ENCODE data around the gene METTL1. TPM values are rescaled to one million over a fixed set of nuclear protein-coding genes. Genes with fewer than 3 reads are reported as not detected.

Gene METTL1
- total RNA-seq (2022; extraction: Qiagen RNA extraction; ENCODE audit: low read depth) = 52.8 to 58.9 TPM (median 56.8 TPM) in 5 replicates

DNA sequence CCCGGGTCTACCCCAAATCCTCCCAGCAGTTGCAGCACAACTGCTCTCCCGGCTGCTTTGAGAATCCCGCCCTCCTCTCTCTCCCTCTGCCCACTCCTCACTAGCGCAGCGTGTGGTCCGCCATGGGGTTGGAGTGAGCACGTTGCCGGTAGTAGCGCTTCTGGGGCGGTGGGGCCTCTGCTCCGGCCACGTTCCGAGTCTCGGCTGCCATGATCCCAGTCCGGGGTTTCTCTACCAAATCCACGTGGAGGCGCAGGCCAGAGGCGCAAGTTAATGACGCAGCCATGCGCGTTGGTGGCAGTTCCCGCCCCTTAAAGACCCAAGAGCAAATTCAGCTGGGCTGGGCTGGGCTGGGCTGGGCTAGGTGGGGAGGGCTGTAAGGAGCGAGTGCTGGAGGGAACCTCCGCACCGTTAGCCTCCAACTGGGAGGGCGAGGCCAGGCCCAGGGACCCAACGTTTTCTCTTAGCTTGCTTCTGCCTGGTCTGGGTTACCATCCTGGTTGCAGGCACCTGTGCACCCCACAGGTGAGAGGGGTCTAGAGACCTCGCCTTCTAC is at the start of gene METTL1:
Gene METTL1, minus strand, starts transcription at position 233 of the 556 bp plus-strand sequence. Its CDS starts 22 bp downstream, at position 211.

DNA sequence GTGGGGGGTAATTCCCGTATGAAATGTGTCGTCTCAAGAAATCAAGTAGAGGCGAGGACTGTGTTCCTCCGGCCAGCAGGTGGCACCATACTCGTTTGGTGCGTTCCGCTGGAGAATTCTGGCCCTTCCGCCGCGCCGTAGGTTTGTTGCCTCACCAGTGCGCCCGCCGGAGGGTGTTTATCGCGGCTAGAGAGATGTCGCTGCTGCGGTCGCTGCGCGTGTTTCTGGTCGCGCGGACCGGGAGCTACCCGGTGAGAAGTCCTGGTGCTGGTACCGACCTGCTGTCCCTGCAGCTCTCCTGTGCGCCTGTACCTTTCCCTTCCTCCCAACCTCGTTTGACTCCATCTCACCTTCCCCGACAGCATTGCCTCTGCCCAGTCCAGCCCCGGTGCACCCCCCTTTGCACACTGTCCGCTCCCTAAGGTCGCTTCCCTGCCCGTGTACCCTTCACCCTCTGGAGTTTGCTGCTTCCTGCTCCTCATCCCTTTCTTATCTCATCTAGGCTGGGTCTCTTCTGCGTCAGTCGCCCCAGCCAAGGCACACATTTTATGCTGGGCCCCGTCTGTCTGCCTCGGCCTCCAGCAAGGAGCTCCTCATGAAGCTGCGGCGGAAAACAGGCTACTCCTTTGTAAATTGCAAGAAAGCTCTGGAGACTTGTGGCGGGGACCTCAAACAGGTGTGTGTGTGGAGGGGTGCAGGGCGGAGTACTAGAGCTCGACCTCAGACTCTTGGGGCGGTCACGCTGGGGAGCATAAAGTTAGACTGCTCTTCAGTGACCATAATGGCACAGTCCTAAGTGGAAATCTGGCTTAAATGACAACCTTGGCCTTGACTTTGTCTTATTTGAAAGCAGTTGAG is 10.9 kb upstream of the METTL1 start, which contains the start of gene TSFM:
Gene TSFM, plus strand, starts transcription at position 180 of the 858 bp plus-strand sequence. Its CDS starts 15 bp downstream, at position 195.

DNA sequence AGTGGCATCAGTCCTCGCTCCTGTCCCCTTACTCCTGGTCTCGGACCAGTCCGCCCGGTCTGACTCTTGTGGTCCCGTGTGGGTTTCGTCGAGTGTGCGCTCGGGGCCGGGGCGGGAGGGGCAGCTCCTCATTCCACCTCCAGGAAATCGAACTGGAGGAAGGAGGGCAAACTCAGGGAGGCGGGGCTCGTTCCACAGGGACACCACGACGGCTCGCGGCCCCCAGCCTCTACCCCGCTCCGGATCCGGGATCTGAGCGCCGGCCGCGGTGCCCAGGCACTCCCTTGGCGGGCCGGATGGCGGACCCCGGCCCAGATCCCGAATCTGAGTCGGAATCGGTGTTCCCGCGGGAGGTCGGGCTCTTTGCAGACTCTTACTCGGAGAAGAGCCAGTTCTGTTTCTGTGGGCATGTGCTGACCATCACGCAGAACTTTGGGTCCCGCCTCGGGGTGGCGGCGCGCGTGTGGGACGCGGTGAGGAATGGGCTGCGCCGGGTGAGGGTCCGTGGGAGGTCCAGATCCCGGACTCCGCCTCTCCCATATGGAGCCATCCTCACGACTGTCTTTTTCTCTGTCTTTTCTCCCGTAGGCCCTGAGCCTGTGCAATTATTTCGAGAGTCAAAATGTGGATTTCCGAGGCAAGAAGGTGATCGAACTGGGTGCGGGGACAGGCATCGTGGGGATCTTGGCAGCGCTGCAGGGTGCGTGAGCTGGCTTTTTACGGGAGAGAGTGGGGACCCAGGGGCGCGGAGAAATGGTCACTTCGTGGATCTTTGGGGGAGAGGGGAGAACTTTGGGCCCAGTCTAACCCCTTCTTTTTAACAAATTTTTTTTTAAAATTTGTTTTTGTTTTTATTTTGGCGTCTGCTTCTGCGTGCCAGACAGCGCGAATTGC is 771 bp upstream of the METTL1 start, which contains the start of gene EEF1AKMT3:
Gene EEF1AKMT3, plus strand, starts transcription at position 186 of the 894 bp plus-strand sequence. Its CDS starts 111 bp downstream, at position 297.

DNA sequence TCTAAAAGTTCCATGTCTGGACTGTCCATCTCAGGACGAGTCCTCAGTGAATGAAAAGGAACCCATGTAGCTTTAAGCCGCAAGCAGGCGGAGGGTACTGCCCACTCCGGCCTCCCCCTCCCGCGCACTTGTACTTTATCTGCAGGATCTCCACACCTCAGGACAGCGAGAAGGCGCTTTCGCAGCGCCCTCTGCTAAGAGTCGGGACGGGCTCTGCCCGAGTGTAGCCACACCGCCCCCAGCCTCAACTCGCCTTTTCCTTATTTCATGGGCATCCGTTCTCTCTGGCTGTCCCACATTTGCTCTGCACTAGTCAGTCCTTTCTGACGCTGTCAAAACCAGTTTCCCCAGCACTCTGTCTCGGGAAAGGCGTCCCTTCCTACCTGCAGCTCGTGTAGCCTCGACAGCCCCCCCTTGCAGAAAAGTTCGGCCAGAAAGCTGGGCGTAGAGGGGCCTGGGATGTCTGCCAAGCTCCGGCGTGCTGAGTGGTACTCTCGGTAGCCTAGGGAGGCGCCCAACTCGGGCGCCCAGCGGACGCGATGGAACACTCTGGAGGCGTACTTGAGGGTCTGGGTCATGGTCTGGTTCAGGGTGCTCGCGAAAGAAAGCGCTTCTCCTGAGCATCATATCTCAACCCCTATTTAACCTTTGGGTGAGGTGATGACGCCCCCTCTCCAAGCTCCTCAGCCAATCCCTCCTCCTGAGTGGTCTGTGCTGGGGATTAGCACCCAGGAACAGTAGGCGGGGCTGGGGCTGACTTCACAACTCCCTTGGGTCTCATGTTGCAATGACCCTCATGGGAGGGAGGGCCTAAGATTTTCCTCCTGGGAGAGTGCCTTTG is 5.2 kb downstream of the METTL1 start, which contains the start of gene CYP27B1:
Gene CYP27B1, minus strand, starts transcription at position 615 of the 841 bp plus-strand sequence. Its CDS starts 37 bp downstream, at position 578.

DNA sequence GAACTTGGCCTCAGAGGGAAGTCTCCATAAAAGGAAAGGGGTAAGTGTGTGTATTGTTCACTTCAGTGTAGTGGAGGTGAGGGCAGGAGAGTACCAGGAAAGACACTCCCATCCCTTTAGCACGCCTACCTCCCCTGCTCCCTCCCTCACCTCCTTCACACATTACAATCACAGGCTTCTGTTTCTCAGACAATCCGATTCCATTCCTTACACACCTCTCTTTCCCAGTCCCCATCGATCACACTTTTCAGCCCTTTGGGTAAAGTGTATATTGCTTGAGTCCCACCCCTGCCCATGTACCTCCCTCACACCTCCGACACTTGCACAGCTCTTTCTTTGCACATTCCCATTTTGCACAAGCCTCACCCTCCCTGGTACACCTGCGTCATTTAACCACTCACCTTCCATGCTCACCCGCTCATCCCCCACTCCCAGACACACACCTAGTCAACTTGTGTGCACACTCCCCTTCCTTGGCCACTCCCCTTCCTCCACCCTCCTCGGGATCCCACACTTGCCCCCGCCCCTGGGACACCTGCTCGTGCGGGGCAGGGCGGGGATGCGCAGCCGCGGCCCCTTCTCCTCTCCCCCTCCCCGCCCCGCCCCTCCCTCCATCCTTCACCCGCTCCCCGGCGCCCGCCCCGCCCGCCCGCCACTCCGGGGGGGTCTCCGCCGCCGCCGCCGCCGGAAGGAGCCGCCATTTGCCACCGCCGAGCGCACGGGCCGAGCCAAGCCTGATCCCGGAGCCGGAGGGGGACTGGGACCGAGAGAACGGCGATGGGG is 17.3 kb downstream of the METTL1 start, which contains the start of gene MARCHF9:
Gene MARCHF9, plus strand, starts transcription at position 693 of the 783 bp plus-strand sequence. CDS start 426 bp downstream, outside the sequence.

DNA sequence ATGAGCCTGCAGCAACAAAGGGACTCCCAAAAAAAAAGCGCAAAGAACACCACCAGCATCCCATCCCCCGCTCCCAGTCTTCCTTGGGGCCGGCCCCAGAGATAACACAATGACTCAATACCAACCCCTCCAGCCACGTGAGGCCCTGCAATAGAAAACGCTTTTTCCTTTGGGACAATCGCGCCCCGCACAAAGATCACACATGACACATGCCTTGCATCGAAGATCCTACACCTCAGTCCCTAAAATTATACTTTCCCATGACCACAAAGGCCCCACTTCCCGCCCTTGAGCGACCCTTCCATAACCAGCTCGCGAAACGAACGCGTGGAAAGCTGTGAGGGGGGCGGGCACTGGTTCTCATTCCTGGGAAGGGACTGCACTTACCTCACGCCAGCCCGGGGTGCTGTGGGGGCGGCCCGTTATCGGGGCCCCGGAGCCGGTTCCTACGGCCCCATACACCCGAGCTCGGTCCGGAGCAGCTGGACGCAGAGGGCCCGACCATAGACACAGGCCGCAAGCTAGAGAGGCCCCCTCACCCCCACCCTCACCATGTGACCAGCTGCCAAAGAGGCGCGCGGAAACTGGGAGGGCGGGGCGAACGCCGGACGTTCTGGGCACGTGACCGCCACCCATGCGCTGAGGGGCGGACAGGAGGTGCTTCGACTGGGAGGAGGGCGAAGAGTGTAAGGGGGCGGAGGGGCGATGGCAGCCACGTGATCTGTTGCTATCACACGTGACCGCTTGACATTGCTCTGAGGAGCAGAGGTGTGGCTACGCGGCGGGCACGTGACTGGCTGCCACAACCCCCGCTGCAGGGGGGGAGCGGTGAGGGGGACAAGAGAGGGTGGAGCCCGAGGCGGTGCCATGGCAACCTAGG is 19.9 kb downstream of the METTL1 start, which contains the start of gene CDK4:
Gene CDK4, minus strand, starts transcription at position 523 of the 880 bp plus-strand sequence. CDS start 593 bp downstream, outside the sequence.

DNA sequence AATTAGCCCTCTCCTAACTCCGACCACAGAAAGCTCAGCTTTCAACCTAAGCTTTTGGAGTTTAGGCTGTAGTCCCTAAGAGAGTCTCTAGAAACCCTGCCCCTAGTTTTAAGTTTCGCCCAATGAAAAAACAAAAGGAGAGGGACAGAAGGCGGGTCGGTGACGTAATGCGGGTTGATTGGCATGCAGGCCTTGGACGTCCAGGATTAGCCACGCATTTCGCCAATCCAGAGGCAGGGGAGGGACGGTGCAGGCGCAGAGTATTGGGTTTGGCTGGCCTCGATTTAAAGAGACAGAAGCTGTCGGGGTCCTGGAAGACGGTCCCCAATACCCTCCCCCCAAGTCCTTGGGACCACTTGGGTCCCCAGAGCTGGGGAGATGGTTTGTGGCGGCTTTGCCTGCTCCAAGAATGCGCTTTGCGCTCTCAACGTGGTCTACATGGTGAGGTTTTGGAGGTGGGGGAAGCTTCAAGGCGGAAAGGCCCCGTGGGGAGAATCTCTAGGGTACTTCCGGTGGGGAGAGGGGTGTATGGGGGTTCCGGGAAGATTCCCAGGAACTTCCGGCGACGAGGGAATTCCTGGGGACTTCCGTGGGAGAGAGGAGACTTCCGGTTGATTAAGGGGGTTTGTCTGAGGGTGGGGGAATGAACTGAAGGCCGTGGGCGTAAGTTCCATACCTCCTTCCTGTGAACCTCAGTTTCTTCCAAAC is 27.0 kb downstream of the METTL1 start, which contains the start of gene TSPAN31:
Gene TSPAN31, plus strand, starts transcription at position 263 of the 708 bp plus-strand sequence. Its CDS starts 116 bp downstream, at position 379.

DNA sequence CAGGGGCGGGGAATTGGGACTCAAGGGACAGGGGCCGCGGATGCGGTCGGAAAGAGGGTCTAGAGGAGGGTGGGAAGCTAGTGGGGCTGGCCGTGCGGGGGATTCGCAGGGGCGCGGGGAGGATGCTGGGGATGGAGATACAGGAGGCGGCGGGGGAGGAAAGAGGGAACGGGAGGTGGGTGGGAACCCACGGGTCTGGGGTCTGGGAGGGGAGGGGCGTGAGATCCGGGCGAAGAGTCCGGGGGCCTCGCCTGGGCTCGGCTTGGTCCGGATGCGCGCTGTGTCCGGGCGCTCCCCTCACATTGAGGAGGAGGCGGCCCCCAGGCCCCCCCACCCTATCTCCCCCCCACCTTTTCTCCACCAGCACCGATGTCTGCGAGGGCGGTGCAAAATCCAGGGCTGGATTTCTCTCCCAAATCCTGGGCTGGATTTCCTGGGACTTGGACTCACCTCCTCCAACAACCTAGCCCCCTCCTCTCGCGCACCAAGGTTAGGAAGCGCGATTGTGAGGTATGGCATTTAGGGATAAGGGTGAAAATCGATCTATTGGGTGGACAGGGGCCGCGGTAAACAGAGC is 33.2 kb downstream of the METTL1 start, which contains the start of gene AGAP2:
Gene AGAP2, minus strand, starts transcription at position 82 of the 577 bp plus-strand sequence. CDS start 496 bp downstream, outside the sequence.

Other genes starting within 250 kb of the METTL1 start
- 24.5 to 31.9 TPM (median 28.6 TPM) in 5 replicates for gene MBD6, start 249.3 kb downstream of the METTL1 start, total RNA-seq (2022; extraction: Qiagen RNA extraction; ENCODE audit: low read depth)
- gene DCTN2, start 224.9 kb downstream of the METTL1 start, total RNA-seq (2022; extraction: Qiagen RNA extraction; ENCODE audit: low read depth) = 103 to 160 TPM (median 117 TPM) in 5 replicates
- gene KIF5A, start 222.1 kb downstream of the METTL1 start, total RNA-seq (2022; extraction: Qiagen RNA extraction; ENCODE audit: low read depth) = 0.18 to 0.30 TPM (median 0.21 TPM) in 5 replicates
- gene PIP4K2C, start 180.9 kb downstream of the METTL1 start, total RNA-seq (2022; extraction: Qiagen RNA extraction; ENCODE audit: low read depth) = 40.0 to 50.3 TPM (median 42.2 TPM) in 5 replicates
- gene DTX3, start 167.3 kb downstream of the METTL1 start, total RNA-seq (2022; extraction: Qiagen RNA extraction; ENCODE audit: low read depth) = 17.1 to 19.8 TPM (median 17.7 TPM) in 5 replicates
- 5.6 to 6.9 TPM (median 6.1 TPM) in 5 replicates for gene ARHGEF25, start 160.7 kb downstream of the METTL1 start, total RNA-seq (2022; extraction: Qiagen RNA extraction; ENCODE audit: low read depth)
- 34.2 to 52.4 TPM (median 46.8 TPM) in 5 replicates for gene B4GALNT1, start 138.9 kb downstream of the METTL1 start, total RNA-seq (2022; extraction: Qiagen RNA extraction; ENCODE audit: low read depth)
- 112 to 120 TPM (median 115 TPM) in 5 replicates for gene OS9, start 78.0 kb downstream of the METTL1 start, total RNA-seq (2022; extraction: Qiagen RNA extraction; ENCODE audit: low read depth)
- 0.06 to 0.17 TPM (median 0.13 TPM) in 5 replicates for gene AGAP2, start 33.4 kb downstream of the METTL1 start, total RNA-seq (2022; extraction: Qiagen RNA extraction; ENCODE audit: low read depth)
- 15.5 to 19.6 TPM (median 18.9 TPM) in 5 replicates for gene TSPAN31, start 27.1 kb downstream of the METTL1 start, total RNA-seq (2022; extraction: Qiagen RNA extraction; ENCODE audit: low read depth)
- 245 to 308 TPM (median 257 TPM) in 5 replicates for gene CDK4, start 19.8 kb downstream of the METTL1 start, total RNA-seq (2022; extraction: Qiagen RNA extraction; ENCODE audit: low read depth)
- 4.9 to 7.8 TPM (median 7.3 TPM) in 5 replicates for gene MARCHF9, start 17.0 kb downstream of the METTL1 start, total RNA-seq (2022; extraction: Qiagen RNA extraction; ENCODE audit: low read depth)
- gene CYP27B1, start 5.0 kb downstream of the METTL1 start, total RNA-seq (2022; extraction: Qiagen RNA extraction; ENCODE audit: low read depth) = 2.0 to 4.0 TPM (median 2.2 TPM) in 5 replicates
- 6.0 to 6.8 TPM (median 6.5 TPM) in 5 replicates for gene EEF1AKMT3, start 509 bp upstream of the METTL1 start, total RNA-seq (2022; extraction: Qiagen RNA extraction; ENCODE audit: low read depth)
- 71.8 to 78.2 TPM (median 76.6 TPM) in 5 replicates for gene TSFM, start 10.7 kb upstream of the METTL1 start, total RNA-seq (2022; extraction: Qiagen RNA extraction; ENCODE audit: low read depth)
- 0.39 to 1.1 TPM (median 0.62 TPM) in 5 replicates for gene AVIL, start 46.6 kb upstream of the METTL1 start, total RNA-seq (2022; extraction: Qiagen RNA extraction; ENCODE audit: low read depth)
- 45.4 to 60.2 TPM (median 56.6 TPM) in 5 replicates for gene CTDSP2, start 74.6 kb upstream of the METTL1 start, total RNA-seq (2022; extraction: Qiagen RNA extraction; ENCODE audit: low read depth)
- gene ATP23, start 169.5 kb upstream of the METTL1 start, total RNA-seq (2022; extraction: Qiagen RNA extraction; ENCODE audit: low read depth) = 5.5 to 6.5 TPM (median 6.1 TPM) in 5 replicates